Inflammatory macrophage treated with lipopolysaccharide for 4 hours (primary cell): ENCODE measurements around the gene FBF1.
A peak's percentile ranks its signal among the peaks of the same experiment; 100 is the strongest.

Source experiments
- DNase-seq: peaks from one replicate; pipeline ENCODE4 v3.0.0-alpha.2; 2020

The FBF1 gene

DNA sequence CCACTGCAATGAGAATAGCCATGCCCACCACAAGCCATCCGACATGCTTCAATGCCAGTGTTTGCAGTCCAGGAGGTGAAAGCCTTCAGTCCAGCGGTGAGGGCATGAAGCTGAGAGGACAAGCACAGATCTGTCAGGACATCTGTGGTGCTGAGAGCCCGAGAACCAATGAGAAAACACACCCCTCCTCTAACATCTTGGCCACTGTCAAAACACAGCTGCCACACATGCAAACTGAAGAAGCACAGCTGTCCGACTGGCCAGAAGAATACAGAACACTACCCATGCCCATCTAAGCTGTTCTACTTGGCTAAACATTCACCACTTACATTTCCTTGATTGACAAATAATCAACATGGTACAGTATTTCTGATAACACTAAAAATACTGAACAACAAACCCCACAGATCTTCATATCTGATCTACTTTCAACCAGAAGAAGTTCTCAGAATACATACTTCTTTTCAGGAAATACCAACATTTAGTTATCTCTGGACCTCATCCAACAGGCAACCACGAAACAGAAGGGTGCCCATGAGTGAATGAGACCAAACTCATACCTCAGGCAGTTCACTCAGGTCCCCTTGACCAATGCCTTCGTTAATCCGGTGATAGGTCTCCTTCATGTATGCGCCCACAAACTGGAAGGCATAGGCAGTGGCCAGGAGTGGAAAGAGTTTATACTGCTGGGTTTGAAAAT, 10.2 kb upstream of the FBF1 start:
- DNase-seq, result no peak

DNA sequence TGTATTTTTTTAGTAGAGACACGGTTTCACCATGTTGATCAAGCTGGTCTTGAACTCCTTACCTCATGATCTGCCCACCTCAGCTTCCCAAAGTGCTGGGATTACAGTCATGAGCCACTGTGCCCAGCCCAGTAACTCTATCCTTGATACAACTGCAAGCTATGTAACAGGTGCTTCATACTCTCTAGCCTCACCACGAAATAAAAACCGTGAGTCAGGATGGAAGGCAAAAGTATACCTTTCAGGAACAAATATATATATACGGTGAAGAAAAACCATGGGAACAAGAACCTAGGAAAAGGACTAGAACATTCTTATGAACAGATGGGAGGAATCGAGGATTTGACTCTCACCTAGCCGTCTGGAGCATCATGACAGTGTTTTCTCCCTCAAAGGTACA, 9.6 kb upstream of the FBF1 start:
- DNase-seq, result no peak

DNA sequence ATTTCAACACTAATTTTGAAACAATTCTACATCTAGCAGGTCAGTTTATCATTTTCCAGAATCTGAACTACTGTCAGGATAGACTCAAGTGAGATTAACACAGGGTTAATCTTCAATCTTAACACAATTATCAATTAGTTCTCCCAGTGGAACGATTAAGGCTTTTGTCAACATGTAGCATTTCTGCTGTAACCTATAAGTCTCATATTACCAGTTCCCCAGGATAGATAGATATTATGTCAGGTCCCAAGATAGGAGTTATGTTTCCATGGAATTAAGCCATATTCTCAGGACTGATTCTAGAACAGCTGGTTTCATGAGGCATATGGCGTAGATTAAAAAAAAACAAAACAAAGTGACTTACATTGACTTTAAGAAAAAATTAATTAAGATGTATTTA, 4.4 kb upstream of the FBF1 start:
- DNase-seq, result no peak

DNA sequence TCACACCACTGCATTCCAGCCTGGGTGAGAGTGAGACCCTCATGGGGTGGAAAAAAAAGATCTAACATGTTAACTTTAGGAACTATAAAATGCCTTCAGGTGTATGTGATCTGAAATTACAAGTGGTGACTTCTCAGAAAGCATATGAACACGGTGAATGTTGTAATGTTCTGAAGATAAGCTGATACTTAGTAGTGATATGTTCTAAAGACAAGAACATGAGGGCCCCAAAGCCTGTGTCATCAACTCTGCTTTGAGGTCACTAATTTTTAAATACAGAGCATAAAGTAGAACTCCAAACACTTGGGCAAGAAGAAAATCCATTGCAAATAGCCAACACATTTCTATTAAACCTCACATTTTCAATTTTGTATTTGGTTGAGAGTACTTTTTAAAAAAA, 2.6 kb upstream of the FBF1 start:
- DNase-seq, result no peak

DNA sequence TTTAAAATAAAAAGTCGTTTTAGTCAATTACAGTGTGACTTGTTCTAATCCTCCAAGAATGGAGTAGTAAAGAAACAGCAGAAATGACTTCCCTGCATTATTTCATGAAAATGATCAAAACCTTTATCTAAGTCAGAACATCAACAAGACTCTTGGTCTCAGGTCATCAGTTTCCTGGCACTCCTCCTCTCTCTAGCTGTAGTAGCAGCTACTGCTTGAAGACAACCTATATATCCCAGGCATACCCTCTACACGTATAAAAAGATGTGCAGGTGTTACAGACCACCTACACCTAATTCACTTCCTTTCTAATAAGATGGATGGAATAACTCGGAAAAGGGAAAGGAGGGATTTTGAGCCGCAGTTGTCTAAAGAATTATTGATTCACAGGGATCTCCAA, 1.6 kb upstream of the FBF1 start:
- DNase-seq, result no peak

DNA sequence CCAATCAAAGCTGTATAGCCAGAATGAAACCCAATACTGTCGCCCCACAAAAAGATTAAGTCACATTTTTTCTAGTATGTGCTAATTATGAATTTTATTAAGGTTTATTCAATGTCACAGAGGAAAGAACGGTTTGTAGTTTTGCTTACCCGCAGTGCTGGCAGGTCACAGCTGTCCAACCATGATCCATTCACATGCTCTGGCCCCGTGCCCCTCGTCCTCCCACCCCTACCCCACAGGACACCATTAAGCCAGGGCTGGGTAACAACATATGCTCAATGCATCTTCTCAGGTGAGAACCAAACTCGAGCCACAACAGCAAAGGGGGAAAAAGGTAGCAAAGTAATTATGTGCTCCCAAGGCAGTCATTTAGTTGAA, 589 bp upstream of the FBF1 start:
- no peak for DNase-seq

DNA sequence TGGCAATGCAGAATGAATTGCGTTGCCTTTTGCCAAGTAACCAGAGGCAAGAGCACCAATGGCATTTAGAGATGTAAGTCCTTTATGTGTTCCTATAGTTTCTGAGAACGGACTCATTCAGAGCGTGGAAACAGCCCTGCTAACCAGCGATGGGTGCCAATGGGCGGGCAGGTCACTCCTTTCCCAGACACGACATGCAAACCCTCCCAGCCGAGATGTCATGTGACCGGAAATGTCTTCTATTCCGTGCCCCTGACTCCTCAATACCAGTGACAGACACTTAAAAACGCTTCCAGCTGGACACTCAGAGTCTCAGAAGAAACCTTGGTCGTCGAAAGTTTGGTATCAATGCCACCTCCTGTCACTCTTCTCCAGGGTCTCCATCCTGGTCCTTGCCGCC, 3.2 kb downstream of the FBF1 start:
- DNase-seq, result no peak

DNA sequence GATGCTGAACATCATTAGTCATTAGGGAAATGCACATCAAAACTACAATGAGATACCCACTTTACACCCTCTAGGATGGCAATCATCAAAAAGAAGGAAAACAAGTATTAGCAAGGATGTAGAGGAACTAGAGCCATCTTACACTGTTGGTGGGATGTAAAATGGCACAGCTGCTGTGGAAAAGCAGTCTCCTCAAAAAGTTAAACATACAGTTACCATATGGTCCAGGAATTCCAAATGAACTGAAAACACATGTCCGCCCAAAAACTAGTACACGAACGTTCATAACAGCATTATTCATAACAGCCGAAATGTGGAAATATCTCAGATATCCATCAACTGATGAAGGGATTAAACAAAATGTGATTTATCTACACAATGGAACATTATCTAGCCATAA, 7.0 kb downstream of the FBF1 start:
- no peak for DNase-seq

DNA sequence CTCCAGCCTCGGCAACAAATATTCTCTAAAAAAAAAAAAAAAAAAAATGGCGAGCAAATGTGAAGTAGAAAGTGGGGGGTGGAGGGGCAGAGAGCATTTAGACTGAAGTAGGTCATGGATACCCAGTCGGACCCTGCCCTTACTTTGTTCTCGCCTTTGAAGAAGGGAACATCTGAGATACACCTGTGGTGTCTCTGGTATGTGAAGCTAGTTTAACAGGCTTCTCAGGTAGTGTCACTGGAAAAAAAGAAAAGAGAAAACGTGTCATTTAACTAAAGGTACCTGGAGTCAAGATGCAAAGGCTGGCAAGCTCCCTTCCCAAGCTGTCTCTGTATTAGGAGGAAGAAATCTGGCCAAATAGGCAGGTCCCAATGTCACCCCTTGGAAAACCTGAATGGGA, 8.0 kb downstream of the FBF1 start:
- no peak for DNase-seq

DNA sequence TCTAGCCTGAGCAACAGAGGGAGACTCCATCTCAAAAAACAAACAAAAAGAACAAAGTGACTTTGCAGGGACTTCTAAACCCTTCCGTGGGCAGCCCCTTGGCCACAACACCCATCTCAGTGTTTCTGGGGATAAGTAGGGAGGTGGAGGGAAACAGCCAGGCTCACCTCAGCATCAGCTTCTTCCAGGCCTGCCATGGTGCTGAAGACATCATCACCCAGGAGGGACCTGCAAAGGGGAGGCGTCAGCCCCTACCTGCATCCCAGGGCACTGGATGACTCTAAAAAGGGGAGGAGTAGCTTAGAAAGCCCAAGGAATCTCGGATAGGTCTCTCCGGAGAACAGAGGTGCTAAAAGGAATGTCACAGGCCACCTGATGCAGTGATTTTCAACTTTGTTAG, 9.8 kb downstream of the FBF1 start:
- DNase-seq, result no peak

DNA sequence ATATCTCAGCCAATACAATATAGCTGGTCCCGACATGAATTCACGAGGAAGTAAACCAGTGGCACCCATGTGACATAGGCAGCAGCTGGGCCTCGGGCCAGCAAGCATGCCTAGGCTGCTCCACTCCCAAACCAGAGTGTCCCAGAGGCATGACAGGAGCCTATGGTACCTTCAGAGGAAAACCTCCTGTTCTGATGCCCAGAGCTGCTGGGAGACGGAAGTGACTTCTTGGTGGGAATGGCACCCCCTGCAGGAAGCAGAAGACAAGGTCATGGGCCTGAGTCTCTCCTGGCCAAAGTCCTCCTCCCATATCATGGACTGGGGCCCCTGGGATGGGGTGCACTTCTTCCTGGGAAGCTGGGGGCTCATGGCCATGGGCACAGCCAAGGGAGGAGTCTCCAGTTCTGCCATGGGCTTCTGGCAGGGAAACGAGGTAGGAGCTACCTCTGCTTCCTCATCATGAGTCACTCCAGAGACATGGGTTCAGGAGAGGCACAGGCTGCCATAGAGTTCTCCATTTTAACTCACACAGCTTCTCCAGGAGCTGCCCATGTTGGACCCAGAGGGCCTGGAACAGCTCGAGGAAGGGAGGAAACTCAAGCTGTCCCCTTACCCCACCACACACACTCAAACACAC, 13.4 kb downstream of the FBF1 start:
- peak; percentile 46 for DNase-seq

DNA sequence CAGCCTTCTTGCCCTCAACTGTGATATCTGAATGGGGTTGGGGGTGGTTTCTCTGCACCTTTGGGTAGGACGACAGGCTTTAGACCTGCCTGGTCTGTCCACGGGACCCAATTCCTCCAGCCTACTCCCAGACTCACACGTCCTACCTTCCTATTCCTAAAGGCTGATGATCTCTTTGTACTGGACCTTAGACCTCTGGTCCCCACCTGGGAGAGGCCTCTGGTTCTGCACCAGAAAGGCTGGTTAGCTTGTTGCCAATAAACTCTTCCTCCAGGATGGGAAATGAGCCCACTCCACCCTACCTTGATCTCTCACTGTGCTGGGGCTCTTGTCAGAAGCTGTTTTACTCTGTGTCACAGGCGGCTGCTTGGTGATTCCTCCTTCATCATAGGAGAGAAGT, 14.4 kb downstream of the FBF1 start:
- no peak for DNase-seq

DNA sequence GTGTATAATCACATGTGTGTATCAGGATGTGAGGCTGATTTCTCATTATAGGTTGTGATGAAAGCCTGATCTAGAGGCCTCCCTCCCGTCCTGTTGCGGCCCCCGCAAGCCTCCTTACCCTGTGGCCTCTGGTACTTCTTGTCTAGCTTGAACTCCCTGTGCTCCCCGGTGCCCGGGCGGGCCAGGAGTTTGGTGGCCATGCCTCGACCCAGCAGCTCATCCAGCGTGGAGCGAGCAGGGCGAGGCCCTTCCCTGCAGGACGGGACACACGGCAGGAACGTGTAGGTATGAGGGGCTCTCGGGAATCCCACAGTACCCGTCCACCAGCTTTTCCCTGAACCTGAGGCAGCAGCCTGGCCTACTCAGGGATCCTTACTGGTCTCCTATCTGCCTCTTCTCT, 14.9 kb downstream of the FBF1 start:
- no peak for DNase-seq

DNA sequence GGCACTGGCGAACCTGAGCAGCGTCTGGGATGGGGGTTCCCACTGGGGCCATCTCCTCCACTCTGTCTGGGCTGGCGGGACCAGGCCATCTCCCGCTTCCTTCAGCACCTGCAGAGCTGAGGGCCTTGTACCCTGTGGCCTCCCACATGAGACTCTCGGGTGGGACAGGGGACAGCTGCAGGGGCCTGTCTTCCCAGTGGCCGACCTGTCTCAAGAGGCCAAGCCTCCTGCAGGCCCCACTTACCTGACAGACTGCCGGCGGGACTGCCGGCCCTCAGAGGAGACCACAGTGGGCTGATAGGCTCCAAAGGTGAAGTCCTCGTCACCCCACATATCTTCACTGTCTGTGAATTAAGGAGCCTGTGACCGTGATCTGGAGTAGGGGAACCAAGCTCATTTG, 15.7 kb downstream of the FBF1 start:
- no peak for DNase-seq

DNA sequence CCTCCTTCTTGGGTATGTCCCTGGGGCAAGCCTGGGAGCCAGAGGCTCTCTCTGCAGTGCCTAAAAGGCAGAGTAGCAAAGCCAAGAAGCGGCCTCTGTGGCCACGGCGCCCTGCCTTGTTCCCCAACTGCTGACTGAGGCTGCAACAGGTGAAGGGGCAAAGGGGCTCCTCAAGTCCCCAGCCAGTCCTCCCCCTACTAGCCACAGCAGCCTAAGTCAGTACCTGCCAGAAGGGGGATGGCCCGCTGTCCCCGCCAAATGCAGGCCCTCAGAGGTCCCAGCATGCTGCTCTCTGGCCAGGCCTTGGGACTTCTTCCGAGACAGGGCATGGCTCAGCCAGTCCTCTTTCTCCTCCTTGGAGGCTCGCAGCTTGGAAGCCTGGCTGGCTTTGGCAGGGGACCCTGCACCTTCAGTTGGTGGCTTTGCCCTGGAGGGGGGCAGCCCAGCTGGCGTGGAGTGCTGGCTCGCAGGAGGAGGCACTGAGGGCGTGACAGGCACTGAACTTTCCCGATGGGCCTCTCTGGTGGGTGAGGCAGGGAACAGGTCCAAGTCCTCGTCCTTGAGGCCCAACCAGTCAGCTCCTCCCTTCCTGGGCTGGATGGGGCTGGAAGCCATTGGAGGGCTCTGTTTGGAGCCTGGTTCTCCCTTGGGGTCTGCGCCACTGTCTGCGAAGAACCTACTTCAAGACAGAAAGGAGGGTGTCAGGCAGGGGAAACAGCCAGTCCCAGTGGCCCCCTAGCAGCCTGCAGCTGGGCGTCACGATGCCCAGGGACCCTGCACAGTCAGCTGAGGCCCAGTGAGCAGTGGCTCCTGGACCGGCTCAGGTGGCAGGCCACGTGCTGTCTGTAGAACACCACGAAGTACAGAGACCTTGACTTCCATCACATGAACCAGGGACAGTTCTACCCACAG, 17.6 kb downstream of the FBF1 start:
- DNase-seq, result no peak

DNA sequence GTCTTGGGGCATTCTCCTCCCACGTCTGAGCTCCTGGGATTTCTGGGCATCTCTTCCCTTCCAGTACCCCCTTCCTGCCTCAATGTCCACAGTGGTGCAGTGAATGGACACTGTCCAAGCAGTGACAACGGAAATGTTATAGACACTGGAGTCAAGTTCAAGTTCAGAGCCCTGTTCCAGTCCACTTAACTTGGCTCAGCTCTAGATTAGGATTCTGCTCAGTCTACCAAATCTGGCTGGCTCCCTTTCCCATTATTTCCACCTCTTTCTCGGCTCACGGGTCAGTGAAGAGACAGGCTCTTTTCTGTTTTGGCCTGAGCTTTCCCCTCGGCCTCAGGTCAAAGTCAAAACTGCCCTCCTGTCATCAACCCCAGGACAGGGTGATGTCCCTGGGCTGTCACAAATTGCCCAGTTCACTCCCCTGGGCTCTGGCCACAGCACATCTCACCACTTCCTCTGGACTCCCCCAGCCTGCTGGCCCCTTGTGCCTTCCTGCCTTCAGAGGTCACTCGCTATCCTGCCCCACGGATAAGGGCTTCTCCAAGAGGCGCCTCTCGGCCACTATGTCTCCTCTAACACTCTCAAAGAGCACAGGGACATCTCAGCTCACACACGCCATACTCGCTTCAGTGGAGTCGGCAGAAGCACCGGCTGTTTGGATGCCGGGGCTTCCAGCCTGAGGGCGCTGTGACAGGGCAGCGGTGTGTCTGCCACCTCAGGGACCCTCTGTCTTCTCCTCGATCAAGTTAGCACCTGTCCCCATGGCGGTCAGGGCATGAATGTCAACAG, 18.5 kb downstream of the FBF1 start:
- DNase-seq, result no peak

DNA sequence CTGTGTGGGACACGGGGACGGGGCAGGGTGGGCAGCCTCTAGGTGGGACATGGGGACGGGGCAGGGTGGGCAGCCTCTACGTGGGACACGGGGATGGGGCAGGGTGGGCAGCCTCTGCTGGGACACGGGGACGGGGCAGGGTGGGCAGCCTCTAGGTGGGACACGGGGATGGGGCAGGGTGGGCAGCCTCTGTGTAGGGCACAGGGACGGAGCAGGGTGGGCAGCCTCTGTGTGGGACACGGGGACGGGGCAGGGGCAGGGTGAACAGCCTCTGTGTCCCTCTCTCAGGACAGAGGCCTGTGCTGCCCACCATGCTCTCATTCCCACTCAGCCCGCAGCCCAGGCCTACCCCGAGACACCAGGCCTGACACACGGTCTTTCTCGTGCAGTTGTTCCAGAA, 19.2 kb downstream of the FBF1 start:
- DNase-seq, result no peak

DNA sequence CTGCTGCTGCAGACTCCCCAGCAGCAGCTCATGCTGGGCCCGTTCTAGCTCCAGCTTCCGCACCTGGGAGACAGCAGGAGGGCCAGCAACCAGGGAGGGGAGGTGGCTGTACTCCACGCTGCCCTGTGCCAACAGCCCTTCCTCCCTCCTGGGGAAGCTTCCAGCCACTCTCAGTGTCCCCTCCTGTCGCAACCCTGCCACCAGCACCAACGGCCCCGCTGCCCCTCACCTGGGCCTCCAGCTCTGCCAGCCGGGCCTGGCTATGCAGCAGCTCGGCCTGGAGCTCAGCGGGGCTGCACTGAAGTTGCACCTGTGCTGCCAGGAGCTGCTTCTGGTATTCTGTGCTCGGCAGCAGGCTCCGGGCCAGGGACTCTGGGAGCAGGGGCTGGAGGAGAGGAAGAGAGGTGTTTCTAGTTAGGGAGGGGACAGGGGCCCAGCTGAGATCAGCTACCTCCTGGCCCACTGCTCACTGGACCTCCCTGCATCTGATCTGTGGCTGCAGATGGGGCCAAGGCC, 20.7 kb downstream of the FBF1 start:
- no peak for DNase-seq

DNA sequence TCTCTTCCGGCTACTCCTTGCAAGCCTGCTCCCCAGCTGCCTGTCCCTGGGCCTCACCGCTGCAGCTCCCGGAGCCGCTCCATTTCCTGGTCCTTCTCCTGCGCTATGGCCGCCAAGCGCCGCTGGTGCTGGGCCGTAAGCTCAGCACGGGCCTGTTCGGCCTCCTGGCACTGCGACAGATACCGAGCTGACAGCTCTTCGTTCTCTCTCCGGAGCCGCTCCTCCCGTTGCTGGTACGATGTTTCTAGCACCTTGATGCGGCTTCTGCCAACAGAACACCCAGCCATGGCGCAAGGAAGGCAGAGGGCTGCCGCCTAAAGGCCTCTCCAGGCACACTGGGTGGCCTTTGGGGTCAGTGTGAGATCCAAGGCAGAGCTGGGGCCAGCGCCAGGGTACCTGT, 21.2 kb downstream of the FBF1 start:
- DNase-seq, result no peak

DNA sequence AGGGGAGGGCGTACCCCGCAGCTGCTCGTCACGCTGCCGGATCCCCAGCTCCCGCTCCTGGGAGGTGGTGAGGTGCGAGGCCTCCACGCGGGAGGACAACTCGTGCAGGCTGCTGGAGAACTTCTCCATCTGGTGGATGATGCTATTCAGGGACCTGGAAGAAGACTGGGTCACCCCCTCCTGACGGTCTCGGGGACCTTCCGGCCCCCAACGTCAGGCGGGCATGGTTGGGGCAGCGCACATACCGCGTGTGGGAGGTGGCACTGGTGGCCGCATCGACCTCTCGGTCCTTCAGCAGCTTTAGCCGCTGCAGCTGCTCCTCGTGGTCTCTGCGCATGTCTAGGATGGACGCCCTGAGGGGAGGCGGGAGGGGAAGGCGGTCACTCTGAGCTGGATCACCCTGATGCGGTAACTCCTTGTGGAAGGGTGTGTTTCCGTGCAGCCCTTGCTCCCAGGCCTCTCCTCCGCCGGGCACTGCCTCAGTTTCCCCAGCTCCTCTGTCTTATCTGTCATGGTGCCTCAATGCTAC, 22.9 kb downstream of the FBF1 start:
- DNase-seq, result no peak

DNA sequence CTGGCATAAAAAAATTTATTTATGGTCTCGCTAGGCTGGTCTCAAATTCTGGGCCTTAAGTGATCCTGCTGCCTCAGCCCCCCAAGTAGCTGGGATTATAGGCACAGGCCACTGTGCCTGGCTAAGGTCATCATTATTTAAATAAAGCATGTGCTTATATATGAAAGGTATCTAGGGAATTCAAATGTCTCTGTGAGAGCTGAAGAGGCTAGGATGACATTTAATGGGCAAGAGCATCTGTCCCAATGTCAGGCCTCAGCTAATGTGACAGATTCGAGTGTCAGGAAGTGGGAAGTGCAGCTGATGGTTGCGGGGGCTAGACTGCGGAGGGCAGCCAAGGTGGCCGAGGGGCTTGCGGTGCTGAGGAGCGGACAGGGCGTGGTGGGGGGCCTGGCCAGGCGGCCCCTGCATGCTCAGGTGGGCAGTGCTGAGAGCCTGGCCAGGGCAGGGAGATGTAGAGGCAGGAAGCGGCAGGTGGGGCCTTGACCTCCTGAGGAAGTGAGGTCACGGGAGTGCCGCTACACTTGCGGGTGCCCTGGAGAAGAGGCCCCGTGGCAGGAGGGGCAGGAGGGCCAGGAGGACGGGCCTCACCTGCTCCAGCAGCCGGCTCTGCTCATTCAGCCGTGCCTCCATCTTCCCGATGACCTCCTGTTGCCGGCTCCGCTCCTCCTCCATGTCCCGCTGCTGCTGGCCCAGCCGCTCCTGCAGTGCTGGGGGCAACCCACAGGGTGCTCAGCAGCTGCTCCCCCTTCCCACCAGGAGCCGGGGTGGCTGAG, 23.5 kb downstream of the FBF1 start:
- DNase-seq, result no peak

DNA sequence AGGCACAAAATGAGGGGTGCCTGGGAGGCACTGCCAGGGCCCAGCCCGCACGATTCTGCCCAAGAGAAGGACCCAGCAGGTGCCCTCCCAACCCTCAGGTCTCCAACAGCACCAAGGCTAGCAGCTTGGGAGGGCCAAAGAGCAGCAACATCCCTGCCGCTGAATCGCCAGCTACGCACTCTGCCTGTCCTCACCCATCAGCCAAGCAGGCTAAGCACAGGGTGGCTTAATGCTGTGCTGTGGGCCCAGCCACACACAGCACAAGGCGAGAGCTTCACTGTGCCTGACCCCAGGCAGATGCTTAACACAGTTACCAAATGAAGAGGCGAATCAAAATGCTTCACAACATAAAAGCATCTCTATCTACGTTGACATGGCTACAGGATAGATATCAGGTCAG, 25.6 kb downstream of the FBF1 start:
- DNase-seq, result no peak
